Left lung (tissue), 10 donors: ENCODE results near the gene ALDH1L2. TPM values are rescaled to one million over a fixed set of nuclear protein-coding genes. Genes with fewer than 3 reads are reported as not detected.

ENCODE experiments used
- ATAC-seq: fragments of 200-7000 bp; cut with Tn5 transposase; one replicate; pipeline ENCODE4 v1.9.1; 2020; ENCODE audit warnings: moderate library complexity
- DNase-seq, 4 donors: peaks; one replicate each; pipeline ENCODE4 v3.0.0-alpha.2; 2013 to 2020
- H3K27ac ChIP-seq, 2 donors: fragments of 200-600 bp; sonication (generic) in 1 of 2; one replicate each; pipeline versions ENCODE4 v1.5.0 to v1.8.0; 2020 to 2021
- H3K27me3 ChIP-seq, 2 donors: fragments of 200-600 bp; sonication (generic) in 1 of 2; one replicate each; pipeline versions ENCODE4 v1.5.0 to v1.8.0; 2020 to 2021
- H3K36me3 ChIP-seq, 2 donors: fragments of 200-600 bp; sonication (generic) in 1 of 2; one replicate each; pipeline versions ENCODE4 v1.5.0 to v1.8.0; 2020 to 2021
- H3K4me1 ChIP-seq, 2 donors: fragments of 200-600 bp; one replicate each; pipeline ENCODE4 v1.8.0; 2021
- H3K4me3 ChIP-seq, 2 donors: fragments of 200-600 bp; sonication (generic) in 1 of 2; one replicate each; pipeline versions ENCODE4 v1.5.0 to v1.8.0; 2020 to 2021; ENCODE audit warnings: mild to moderate bottlenecking in 1 of 2
- H3K9me3 ChIP-seq, 2 donors: fragments of 200-600 bp; sonication (generic) in 1 of 2; one replicate each; pipeline versions ENCODE4 v1.5.0 to v1.8.0; 2020 to 2021
- intact Hi-C, 2 donors: fragments of 100-400 bp; cut with DNase I; formaldehyde crosslinking; loops; one replicate each; pipeline versions ENCODE4 v1.11.2 to v1.14.2; 2022
- polyA plus RNA-seq, 6 donors: library from polyadenylated mRNA; unstranded; fragments of 120-200 nt; gene quantifications; one replicate each; pipeline ENCODE4 v1.2.1, GENCODE V29; 2013; ENCODE audit not compliant: insufficient read length in 6 of 6
- total RNA-seq, 2 donors: library from RNA; stranded (reverse); fragmentation: NEBNext Ultra II Directional; extraction: Animal tissue kit (Norgen Biotek cat#: 25700); gene quantifications; one replicate each; pipeline ENCODE4 v1.2.1, GENCODE V29; 2021
- TF ChIP-seq, protein P1 (sequence below), 2 donors: fragments of 200-600 bp; sonication (generic) in 1 of 2; IDR thresholded peaks; one replicate each; pipeline versions ENCODE4 v1.5.0 to v1.8.0; 2021; ENCODE audit warnings: antibody characterized with exemption in 2 of 2
- donor health status: DM: no; HTN: yes; CAD: no.
- donor health status: DM: no; HTN: no; CAD: no.

The ALDH1L2 gene
- total and polyA plus RNA-seq, 8 donors: 3.1 to 29.3 (median 4.6) TPM

DNA sequence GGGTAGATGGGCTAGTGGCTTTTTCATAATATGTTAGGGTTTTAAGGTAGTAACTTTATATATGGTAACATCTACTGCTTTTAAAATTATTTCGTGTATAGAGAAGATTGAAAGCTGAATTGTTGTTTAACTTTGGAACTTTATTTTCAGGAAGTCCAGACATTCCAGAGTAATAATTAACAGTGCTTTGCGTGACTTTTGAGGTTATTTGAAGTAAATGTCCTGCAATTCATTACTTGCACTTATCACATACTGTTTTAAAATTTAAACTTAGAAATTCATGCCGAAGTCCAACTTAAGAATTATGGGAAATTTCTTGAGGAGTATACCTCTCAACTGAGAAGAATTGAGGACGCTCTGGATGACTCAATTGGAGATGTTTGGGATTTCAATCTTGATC is 26.6 kb upstream of the ALDH1L2 start:
- Histone ChIP-seq H3K36me3 (peaks cover 0 to 39% of the 10 kb centered on the region in 2 donors), H3K27ac (peak overlapping the region in 1 of 2 donors; percentile 99), H3K4me1 (peaks cover 19 to 53% of the 10 kb centered on the region in 2 donors), H3K9me3 (no peaks in the 10 kb centered on the region), H3K4me3 (no peak overlapping the region), H3K27me3 (no peaks in the 10 kb centered on the region)
- ATAC-seq (no peak), DNase-seq (no peak)
- intact Hi-C loops: no loop called here
- TF ChIP-seq, protein P1, sequence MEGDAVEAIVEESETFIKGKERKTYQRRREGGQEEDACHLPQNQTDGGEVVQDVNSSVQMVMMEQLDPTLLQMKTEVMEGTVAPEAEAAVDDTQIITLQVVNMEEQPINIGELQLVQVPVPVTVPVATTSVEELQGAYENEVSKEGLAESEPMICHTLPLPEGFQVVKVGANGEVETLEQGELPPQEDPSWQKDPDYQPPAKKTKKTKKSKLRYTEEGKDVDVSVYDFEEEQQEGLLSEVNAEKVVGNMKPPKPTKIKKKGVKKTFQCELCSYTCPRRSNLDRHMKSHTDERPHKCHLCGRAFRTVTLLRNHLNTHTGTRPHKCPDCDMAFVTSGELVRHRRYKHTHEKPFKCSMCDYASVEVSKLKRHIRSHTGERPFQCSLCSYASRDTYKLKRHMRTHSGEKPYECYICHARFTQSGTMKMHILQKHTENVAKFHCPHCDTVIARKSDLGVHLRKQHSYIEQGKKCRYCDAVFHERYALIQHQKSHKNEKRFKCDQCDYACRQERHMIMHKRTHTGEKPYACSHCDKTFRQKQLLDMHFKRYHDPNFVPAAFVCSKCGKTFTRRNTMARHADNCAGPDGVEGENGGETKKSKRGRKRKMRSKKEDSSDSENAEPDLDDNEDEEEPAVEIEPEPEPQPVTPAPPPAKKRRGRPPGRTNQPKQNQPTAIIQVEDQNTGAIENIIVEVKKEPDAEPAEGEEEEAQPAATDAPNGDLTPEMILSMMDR (IDR thresholded peaks at IDR 0.05): no peak

DNA sequence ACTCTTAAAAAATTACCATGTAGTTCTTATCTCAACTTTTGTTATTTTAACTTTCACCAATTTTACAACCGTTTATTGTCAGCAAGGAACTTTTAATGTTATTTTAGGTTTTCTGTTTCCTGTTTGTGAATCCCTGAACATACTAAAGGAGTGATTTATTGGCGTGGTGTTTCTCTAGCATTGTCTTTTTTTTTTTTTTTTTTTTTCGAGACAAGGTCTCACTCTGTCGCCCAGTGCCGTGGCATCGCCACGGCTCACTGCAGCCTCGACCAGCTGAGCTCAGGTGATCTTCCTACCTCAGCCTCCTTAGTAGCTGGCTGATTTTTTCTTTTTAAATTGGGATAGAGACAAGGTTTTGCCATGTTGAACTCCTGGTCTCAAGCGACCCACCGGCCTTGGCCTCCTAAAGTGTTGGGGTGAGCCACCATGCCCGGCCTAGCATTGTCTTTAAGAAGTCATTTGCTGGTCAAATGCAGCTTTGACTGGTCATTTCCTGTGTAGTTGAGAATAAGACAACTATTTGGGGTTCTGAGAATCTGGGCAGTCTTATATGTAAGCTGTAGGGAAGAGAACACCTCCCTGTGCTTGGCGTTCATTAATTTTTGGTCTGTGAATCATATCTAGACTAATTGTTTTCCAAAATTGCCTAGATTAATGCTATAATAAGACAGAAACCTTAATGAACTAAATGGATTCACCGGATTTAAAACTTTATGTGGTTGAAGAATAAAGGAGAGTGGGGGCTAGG is 25.4 kb upstream of the ALDH1L2 start:
- H3K4me1 ChIP-seq: peaks cover 19 to 50% of the 10 kb centered on the region in 2 donors
- H3K36me3 ChIP-seq: peaks cover 0 to 27% of the 10 kb centered on the region in 2 donors
- DNase-seq: peak in 1 of 4 donors; percentile 52
- peak overlapping the region; percentile 45 to 99 for H3K27ac ChIP-seq
- intact Hi-C loops: no loop called here
- no peaks in the 10 kb centered on the region for H3K27me3 ChIP-seq
- TF ChIP-seq, protein P1 (IDR thresholded peaks at IDR 0.05): no peak
- peak overlapping the region; percentile 68 to 85 for H3K4me3 ChIP-seq
- no peaks in the 10 kb centered on the region for H3K9me3 ChIP-seq
- ATAC-seq: no peak

DNA sequence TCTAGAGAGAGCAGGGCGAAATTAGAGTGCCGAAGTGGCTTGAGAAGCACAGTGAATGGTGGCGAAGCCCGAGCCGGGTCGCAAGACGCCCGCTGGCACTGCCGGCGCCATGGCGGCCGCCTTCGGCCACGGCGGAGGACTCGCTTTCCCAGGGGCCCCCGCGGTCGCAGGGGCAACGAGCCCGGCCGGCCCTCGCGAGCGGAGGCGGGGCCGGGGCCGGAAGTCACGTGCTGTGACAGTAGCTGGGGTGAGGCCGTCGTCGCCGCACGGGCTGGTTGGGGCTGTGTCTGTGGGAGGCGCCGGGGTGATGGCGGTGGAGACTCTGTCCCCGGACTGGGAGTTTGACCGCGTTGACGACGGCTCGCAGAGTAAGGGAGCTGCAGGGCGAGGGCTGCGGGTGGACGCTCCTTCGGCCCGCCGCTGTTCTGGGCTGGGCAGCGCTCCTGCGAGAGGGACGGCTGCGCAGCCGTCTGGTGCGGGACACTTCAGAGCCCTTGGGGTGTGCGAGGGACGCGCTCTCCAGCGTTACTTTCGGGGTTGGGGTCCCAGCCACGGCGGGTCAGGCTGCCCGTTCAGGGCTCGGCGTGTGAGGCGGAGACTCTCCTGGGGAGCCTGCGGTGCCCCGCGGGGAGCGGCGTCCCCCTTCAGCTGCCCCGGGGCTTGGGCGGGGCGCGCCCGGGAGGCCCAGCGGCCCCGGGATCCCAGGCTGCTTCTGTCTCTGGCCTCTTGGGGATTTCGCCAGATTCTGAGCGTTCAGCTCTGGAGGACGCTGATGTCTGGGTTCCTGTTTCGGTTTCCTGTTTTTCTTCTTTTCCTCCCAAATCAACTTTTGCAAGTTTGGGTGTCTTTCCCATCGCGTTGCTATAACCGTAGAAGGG is 23.5 kb upstream of the ALDH1L2 start, which contains the start of gene WASHC4:
Gene WASHC4, plus strand, starts transcription at position 238 of the 878 bp plus-strand sequence. Its CDS starts 70 bp downstream, at position 308.
- peak; percentile 92 to 100 (median 96) for DNase-seq
- H3K4me1 ChIP-seq: peaks cover 19 to 45% of the 10 kb centered on the region in 2 donors
- H3K36me3 ChIP-seq: peaks cover 0 to 12% of the 10 kb centered on the region in 2 donors
- peak within 1 kb of the TSS; percentile 68 to 85 for H3K4me3 ChIP-seq
- no peaks in the 10 kb centered on the region for H3K9me3 ChIP-seq
- no peaks in the 10 kb centered on the region for H3K27me3 ChIP-seq
- TF ChIP-seq, protein P1 (IDR thresholded peaks at IDR 0.05): no peak
- intact Hi-C loops: no loop called here
- ATAC-seq: peak; percentile 98
- H3K27ac ChIP-seq: peak within 1 kb of the TSS; percentile 98 to 99

DNA sequence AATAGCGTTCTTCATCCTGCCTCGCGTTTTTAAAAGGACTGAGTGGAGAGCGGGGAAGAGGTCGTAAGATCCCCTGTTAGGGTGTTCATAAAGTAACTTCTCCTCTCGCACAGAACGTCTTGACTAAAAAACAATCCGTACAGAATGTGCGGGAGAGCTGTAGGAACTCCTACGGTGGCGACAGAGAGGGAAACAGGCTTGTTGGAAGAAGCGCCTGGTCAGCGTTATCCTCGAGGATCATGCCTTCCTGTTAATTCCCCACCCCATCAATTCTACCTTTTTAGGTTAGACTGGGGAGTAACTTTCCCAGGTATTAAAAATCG is 22.9 kb upstream of the ALDH1L2 start:
- Histone ChIP-seq H3K9me3 (no peaks in the 10 kb centered on the region), H3K4me3 (peak overlapping the region; percentile 68 to 85), H3K27ac (peak overlapping the region; percentile 98 to 99), H3K27me3 (no peaks in the 10 kb centered on the region), H3K4me1 (peaks cover 19 to 40% of the 10 kb centered on the region in 2 donors), H3K36me3 (peaks cover 0 to 6% of the 10 kb centered on the region in 2 donors)
- TF ChIP-seq, protein P1 (IDR thresholded peaks at IDR 0.05): no peak
- intact Hi-C loops: no loop called here
- DNase-seq (no peak), ATAC-seq (peak; percentile 40)

DNA sequence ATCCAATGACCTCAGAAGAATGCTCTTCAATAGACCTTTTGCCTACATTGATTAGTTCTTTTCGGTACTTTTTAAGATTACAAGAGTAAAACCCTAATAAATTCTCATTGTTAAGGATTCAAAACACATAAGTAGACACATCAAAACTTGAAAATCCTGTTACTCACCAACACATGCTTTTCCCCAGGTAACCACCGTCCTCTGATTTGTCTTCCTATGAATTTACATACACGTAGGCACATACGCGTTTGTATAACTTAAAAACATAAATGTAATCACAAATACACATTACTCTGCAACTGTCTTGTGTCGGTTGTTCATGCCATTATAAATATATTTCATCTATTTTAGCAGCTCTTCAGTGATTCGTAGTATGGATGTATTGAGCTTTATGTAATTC is 22.4 kb upstream of the ALDH1L2 start:
- intact Hi-C loops: no loop called here
- ATAC-seq: no peak
- Histone ChIP-seq H3K4me1 (peaks cover 19 to 35% of the 10 kb centered on the region in 2 donors), H3K36me3 (peaks cover 0 to under 1% of the 10 kb centered on the region in 2 donors), H3K27me3 (no peaks in the 10 kb centered on the region), H3K4me3 (peak overlapping the region; percentile 68 to 85), H3K27ac (no peak overlapping the region), H3K9me3 (no peaks in the 10 kb centered on the region)
- TF ChIP-seq, protein P1 (IDR thresholded peaks at IDR 0.05): no peak
- DNase-seq: no peak
